Activated CD4-positive, alpha-beta T cell treated with anti-CD3 and anti-CD28 coated beads, Interleukin-2, amount 10 ng/mL, durations not matched to agents 7 days and 5 days (primary cell): ENCODE results near the gene AGFG2. TPM values are rescaled to one million over a fixed set of nuclear protein-coding genes. Genes with fewer than 3 reads are reported as not detected.

Experiments used
- CTCF ChIA-PET: fragments of 350-600 bp; sonication (Branson Sonifier 250); formaldehyde crosslinking; loops from one replicate; lab custom pipeline; 2021; ENCODE audit warnings: antibody characterized with exemption; lab: Charles Lee
- POLR2A ChIA-PET: fragments of 350-600 bp; sonication (Branson Sonifier 250); formaldehyde crosslinking; loops from one replicate; lab custom pipeline; 2021; ENCODE audit warnings: antibody characterized with exemption; lab: Charles Lee
- DNase-seq: peaks from one replicate; pipeline ENCODE4 v3.0.0-alpha.2; 2020
- H3K27ac Mint-ChIP-seq: one replicate; pipeline ENCODE4 v1.8.0; 2021; ENCODE audit warnings: mild to moderate bottlenecking, moderate library complexity, mixed read lengths
- H3K27me3 Mint-ChIP-seq: one replicate; pipeline ENCODE4 v1.8.0; 2021; ENCODE audit warnings: mixed read lengths
- H3K36me3 Mint-ChIP-seq: one replicate; pipeline ENCODE4 v1.8.0; 2021; ENCODE audit warnings: low read depth, mixed read lengths
- H3K4me1 Mint-ChIP-seq: one replicate; pipeline ENCODE4 v1.8.0; 2021; ENCODE audit warnings: mixed read lengths
- H3K4me3 Mint-ChIP-seq: one replicate; pipeline ENCODE4 v1.8.0; 2021; ENCODE audit warnings: mild to moderate bottlenecking, moderate library complexity, mixed read lengths
- H3K9me3 Mint-ChIP-seq: one replicate; pipeline ENCODE4 v1.8.0; 2021; ENCODE audit warnings: mixed read lengths
- total RNA-seq, 2 experiments: library from RNA; stranded (reverse); gene quantifications; one replicate each; pipeline ENCODE4 v1.2.3, GENCODE V29; 2021

The AGFG2 gene
- total RNA-seq, 2 experiments from 2014 or later, result 43.0 to 45.3 TPM

DNA sequence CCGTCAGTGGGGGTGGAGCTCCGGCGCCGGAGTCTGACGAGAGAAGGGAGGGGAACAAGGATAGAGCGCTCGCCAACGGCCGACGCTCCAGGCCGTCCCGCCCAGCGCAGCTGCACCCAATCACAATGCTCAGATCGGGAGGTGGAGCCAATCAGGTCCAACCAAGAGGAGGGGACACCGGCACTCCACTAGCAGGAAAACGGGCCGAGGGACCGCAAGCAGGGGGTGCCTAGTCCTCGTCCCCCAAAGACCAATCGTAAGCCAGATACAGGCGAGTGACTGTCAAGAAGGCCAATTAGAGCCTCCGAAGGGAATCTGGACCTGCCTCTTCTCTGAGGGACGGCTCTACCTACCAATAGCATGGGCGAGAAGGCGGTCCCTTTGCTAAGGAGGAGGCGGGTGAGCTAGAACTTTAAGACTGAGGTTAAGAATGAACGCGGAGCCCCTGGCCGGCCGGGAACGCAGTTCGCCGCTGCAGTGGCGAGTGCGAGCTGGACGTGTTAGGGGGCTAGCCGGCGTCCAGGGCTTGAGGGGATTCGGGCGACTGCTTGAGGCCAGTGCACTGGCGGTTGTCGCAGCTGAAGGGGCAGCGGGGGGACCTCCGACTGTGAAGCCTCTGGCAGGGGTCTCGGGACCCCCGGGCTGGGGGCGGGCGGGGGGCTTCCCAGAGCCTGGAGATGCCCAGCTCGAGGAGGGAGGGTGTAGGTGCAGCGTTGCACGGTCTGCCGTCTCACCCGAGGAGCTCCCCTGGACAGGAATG lies 47.4 kb downstream of the AGFG2 start, which contains the start of gene FBXO24:
Gene FBXO24 (plus strand): TSS at position 63 of the 760 bp plus-strand sequence. CDS start 298 bp downstream, at position 361.
- Mint-ChIP-seq H3K27ac (peak within 1 kb of the TSS; percentile 92), H3K9me3 (no peaks in the 10 kb centered on the region), H3K4me3 (peak within 1 kb of the TSS; percentile 92), H3K27me3 (peaks cover 5% of the 10 kb centered on the region), H3K36me3 (peaks cover 12% of the 10 kb centered on the region), H3K4me1 (peaks cover 27% of the 10 kb centered on the region)
- ChIA-PET CTCF (interaction anchor here (0.7 to 4.0 kb wide), 23 partner anchors 8 to 139 kb away, joined by 3 to 22 read pairs (median 4); partner anchors contain the start of genes GNB2, MOSPD3 and POP7), POLR2A (interaction anchor here (0.6 to 1.0 kb wide), 7 partner anchors 12 to 159 kb away, joined by 3 to 9 read pairs (median 5); partner anchors contain the start of gene MOSPD3)
- peak; percentile 100 for DNase-seq

DNA sequence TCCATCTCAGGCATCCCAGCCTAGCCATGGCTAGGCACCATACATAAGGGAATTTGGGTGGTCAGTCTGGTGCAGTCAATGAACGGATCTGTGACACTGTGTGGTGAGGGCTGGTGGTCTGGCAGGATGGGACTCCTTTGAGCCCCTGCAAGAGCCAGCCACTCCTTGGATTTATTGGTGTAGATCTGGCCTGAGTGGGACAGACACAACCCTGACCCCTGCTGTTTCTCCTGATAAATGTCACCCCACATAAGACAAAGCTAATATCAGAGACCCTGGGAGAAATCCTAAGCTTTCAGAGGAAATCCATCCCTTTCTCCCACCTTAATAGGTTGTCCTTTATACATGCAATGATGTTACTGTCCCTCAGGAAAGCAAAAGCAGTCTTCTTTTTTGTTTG lies 49.4 kb downstream of the AGFG2 start:
- POLR2A ChIA-PET, result interaction anchor here (0.9 kb wide), 1 partner anchor 14 kb away, joined by 3 read pairs; the partner anchor contains the start of gene PCOLCE
- peak overlapping the region; percentile 13 for H3K4me3 Mint-ChIP-seq

DNA sequence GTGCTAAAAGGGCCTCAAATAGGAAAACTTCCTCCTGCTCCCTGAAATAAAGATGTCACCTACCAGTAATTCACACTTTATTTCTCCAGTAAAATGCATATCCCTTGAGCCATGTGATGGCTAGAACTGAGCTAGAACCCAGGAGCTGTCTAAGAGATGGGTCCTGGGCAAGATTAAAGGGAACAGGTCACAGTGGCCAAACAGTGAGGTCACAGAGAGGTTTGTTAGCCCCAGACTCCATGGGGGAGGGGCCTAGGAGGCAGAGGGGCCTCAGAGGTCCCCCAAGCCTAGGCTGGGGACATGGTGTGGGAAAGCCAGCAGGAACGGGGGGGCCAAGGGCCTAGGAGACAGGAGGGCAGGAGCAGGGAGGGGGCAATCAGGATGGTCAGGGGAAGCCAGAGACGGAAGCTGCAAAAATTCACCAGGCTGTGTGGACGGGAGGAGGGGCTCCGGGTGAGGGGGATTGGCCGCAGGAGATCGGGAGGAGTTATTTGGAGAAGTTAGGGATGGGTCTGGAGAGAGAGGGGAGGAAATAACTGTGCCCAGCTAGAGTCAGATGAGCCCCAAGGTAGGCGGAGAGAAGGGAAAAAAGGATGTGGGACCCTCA lies 50.4 kb downstream of the AGFG2 start:
- H3K4me1 Mint-ChIP-seq, result peaks cover 8% of the 10 kb centered on the region
- no peak overlapping the region for H3K27ac Mint-ChIP-seq
- no peak for DNase-seq
- POLR2A ChIA-PET, result interaction anchor here (0.6 kb wide), 1 partner anchor 140 kb away, joined by 9 read pairs; no protein-coding TSS in a partner anchor
- peaks cover 5% of the 10 kb centered on the region for H3K27me3 Mint-ChIP-seq
- H3K4me3 Mint-ChIP-seq, result no peak overlapping the region
- no peaks in the 10 kb centered on the region for H3K9me3 Mint-ChIP-seq
- CTCF ChIA-PET, result interaction anchor here (0.8 to 2.1 kb wide), 6 partner anchors 9 to 161 kb away, joined by 3 to 9 read pairs (median 4); partner anchors contain the start of genes MOSPD3, PCOLCE and ZCWPW1
- peaks cover 2% of the 10 kb centered on the region for H3K36me3 Mint-ChIP-seq

More for the DNA sequence above, 49.4 kb downstream of the AGFG2 start:
- peaks cover 14% of the 10 kb centered on the region for H3K4me1 Mint-ChIP-seq
- CTCF ChIA-PET, result interaction anchor here (0.6 to 2.1 kb wide), 9 partner anchors 10 to 167 kb away, joined by 3 to 9 read pairs (median 3); partner anchors contain the start of genes MOSPD3 and ZCWPW1
- no peaks in the 10 kb centered on the region for H3K9me3 Mint-ChIP-seq
- H3K27me3 Mint-ChIP-seq, result peaks cover 5% of the 10 kb centered on the region
- H3K27ac Mint-ChIP-seq, result no peak overlapping the region
- no peak for DNase-seq
- peaks cover 9% of the 10 kb centered on the region for H3K36me3 Mint-ChIP-seq

DNA sequence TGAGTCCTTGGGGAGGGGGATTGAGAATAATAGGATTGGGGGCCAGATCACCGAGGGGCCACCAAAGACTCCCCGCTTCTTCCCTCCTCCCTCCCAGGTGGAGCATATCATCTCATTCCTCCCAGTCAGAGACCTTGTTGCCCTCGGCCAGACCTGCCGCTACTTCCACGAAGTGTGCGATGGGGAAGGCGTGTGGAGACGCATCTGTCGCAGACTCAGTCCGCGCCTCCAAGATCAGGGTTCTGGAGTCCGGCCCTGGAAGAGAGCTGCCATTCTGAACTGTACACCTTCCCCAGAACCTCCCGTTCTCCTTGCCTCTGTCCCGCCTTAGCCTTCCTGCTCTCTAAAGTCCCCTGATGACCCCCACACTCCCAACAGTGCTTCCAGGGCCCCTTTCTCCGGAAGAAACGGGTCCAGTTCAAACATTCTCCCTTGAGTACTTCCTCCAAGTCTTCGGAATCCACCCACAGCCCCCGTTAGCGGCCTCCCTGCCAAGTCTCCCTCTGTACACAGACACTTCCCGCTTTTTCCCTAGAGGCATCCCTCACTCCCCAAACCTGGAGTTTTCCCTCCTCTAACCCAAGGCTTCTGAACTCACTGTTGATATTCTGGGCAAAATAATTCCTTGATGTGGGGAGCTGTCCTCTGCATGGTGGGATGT lies 51.2 kb downstream of the AGFG2 start:
- Mint-ChIP-seq H3K27me3 (peaks cover 7% of the 10 kb centered on the region), H3K9me3 (no peaks in the 10 kb centered on the region), H3K4me1 (peaks cover 8% of the 10 kb centered on the region), H3K36me3 (no peaks in the 10 kb centered on the region), H3K27ac (no peak overlapping the region), H3K4me3 (no peak overlapping the region)
- POLR2A ChIA-PET, result no interaction called here
- CTCF ChIA-PET, result interaction anchor here (1.7 to 2.1 kb wide), 3 partner anchors 8 to 16 kb away, joined by 5 to 9 read pairs (median 5); partner anchors contain the start of gene PCOLCE
- DNase-seq, result no peak

DNA sequence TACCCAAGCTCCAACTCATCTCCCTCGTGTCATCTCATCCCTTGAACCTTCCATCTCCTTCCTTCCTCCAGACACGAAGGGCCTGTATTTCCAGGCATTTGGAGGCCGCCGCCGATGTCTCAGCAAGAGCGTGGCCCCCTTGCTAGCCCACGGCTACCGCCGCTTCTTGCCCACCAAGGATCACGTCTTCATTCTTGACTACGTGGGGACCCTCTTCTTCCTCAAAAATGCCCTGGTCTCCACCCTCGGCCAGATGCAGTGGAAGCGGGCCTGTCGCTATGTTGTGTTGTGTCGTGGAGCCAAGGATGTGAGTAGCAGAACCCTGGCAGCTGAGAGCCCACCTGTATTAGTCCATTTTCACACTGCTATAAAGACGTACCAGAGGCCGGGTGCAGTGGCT lies 52.6 kb downstream of the AGFG2 start:
- no peaks in the 10 kb centered on the region for H3K9me3 Mint-ChIP-seq
- no peak overlapping the region for H3K27ac Mint-ChIP-seq
- H3K27me3 Mint-ChIP-seq, result peaks cover 7% of the 10 kb centered on the region
- no peak for DNase-seq
- ChIA-PET CTCF (interaction anchor here (0.6 to 1.3 kb wide), 2 partner anchors 10 to 122 kb away, joined by 3 to 6 read pairs; partner anchors contain the start of gene PCOLCE), POLR2A (no interaction called here)
- H3K4me3 Mint-ChIP-seq, result no peak overlapping the region
- peaks cover 6% of the 10 kb centered on the region for H3K4me1 Mint-ChIP-seq
- H3K36me3 Mint-ChIP-seq, result no peaks in the 10 kb centered on the region

DNA sequence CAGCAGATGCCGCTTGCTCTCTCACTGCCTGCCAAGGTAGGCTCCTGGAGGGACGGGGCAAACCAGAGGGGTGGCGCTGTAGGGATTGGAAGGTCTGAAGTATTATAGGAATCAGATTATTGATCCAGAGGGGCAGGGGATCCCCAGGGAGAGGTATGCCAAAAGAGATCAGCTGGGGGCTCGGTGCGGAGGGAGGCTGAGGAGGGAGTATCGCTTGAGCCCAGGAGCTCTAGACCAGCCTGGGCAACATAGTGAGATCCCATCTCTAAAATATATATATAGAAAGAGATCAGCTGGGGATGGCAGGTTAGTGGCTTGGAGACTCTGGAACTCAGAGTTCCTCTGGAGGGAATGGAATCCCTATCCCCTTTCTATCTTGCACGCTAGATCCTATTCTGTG lies 56.2 kb downstream of the AGFG2 start:
- POLR2A ChIA-PET, result no interaction called here
- CTCF ChIA-PET, result interaction anchor here (0.6 to 1.6 kb wide), 2 partner anchors 9 to 36 kb away, joined by 3 to 8 read pairs; partner anchors contain the start of genes FBXO24 and LRCH4
- no peak for DNase-seq
- Mint-ChIP-seq H3K36me3 (no peaks in the 10 kb centered on the region), H3K4me1 (peaks cover 8% of the 10 kb centered on the region), H3K9me3 (no peaks in the 10 kb centered on the region), H3K4me3 (no peak overlapping the region), H3K27ac (no peak overlapping the region), H3K27me3 (peaks cover 5% of the 10 kb centered on the region)

DNA sequence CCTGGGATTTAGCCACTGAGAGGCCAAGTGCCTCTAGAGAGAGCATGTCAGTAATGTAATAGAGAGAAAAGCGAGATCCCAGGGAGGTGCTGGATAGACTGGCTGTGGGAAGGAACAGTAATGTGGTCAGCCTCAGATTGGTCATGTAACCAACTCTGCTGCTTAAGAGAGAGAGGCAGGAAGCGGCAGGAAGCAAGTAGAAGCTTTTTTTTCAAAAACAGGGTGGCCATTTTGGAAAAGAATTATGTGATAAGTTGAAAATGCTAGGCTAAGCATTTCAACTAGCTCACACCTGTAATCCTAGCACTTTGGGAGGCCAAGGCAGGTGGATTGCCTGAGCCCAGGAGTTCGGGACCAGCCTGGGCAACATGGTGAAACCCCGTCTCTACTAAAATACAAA lies 59.4 kb downstream of the AGFG2 start:
- Mint-ChIP-seq H3K27me3 (peaks cover 2% of the 10 kb centered on the region), H3K36me3 (no peaks in the 10 kb centered on the region), H3K27ac (peak overlapping the region; percentile 64), H3K4me3 (no peak overlapping the region), H3K4me1 (peaks cover 19% of the 10 kb centered on the region), H3K9me3 (no peaks in the 10 kb centered on the region)
- ChIA-PET CTCF (interaction anchor here (1.4 to 2.5 kb wide), 4 partner anchors 9 to 35 kb away, joined by 3 to 14 read pairs (median 8); partner anchors contain the start of genes FBXO24, LRCH4 and MOSPD3), POLR2A (interaction anchor here (1.0 kb wide), 1 partner anchor 12 kb away, joined by 3 read pairs; the partner anchor contains the start of gene FBXO24)
- DNase-seq, result no peak

DNA sequence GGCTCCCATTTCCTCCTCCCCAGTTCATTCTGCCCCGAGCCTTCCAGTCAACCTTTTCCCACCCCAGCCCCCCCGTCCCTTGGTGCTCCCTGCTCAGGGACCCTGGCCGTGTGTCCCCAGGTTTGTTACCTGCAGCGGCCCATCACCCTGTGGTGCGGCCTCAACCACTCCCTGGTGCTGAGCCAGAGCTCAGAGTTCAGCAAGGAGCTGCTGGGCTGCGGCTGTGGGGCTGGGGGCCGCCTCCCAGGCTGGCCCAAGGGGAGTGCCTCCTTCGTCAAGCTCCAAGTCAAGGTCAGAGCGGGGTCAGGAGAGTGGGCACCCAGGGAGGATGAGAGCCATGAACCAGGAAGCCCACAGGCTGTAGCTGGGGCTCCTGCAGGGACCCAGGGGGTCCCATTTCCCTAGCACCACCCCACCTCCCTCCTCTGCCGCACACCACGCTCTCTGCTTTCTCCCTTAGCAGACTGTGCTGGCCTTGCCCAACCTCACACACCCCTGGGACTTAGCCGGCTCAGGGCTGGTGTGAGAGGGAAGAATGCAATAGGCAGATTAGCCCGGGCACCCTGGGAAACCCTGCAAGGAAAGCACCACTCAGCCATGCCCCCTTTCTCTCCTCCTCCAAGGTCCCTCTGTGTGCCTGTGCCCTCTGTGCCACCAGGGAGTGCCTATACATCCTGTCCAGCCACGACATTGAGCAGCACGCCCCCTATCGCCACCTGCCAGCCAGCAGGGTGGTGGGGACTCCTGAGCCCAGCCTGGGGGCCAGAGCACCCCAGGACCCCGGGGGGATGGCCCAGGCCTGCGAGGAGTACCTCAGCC lies 61.1 kb downstream of the AGFG2 start:
- no peak for DNase-seq
- Mint-ChIP-seq H3K4me1 (peaks cover 31% of the 10 kb centered on the region), H3K4me3 (no peak overlapping the region), H3K9me3 (no peaks in the 10 kb centered on the region), H3K27ac (no peak overlapping the region), H3K27me3 (peaks cover under 1% of the 10 kb centered on the region), H3K36me3 (no peaks in the 10 kb centered on the region)
- ChIA-PET CTCF (interaction anchor here (0.6 to 2.5 kb wide), 4 partner anchors 13 to 80 kb away, joined by 3 to 14 read pairs (median 4); partner anchors contain the start of genes FBXO24 and LRCH4), POLR2A (no interaction called here)

DNA sequence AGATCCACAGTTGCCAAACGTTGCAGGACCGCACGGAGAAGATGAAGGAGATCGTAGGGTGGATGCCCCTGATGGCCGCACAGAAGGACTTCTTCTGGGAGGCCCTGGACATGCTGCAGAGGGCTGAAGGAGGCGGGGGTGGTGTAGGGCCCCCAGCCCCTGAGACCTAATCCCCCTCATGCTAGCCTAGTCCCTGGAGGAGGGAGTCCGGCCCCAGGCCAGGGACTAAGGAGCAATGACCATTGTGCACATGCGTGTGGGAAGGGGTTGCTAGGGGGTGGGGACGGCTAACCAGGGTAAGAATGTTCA lies 61.7 kb downstream of the AGFG2 start:
- ChIA-PET CTCF (interaction anchor here (0.6 to 1.0 kb wide), 3 partner anchors 13 to 193 kb away, joined by 3 to 4 read pairs (median 3); no protein-coding TSS in a partner anchor), POLR2A (no interaction called here)
- Mint-ChIP-seq H3K27ac (no peak overlapping the region), H3K27me3 (no peaks in the 10 kb centered on the region), H3K4me3 (no peak overlapping the region), H3K9me3 (no peaks in the 10 kb centered on the region), H3K36me3 (no peaks in the 10 kb centered on the region), H3K4me1 (peaks cover 37% of the 10 kb centered on the region)
- DNase-seq, result no peak

DNA sequence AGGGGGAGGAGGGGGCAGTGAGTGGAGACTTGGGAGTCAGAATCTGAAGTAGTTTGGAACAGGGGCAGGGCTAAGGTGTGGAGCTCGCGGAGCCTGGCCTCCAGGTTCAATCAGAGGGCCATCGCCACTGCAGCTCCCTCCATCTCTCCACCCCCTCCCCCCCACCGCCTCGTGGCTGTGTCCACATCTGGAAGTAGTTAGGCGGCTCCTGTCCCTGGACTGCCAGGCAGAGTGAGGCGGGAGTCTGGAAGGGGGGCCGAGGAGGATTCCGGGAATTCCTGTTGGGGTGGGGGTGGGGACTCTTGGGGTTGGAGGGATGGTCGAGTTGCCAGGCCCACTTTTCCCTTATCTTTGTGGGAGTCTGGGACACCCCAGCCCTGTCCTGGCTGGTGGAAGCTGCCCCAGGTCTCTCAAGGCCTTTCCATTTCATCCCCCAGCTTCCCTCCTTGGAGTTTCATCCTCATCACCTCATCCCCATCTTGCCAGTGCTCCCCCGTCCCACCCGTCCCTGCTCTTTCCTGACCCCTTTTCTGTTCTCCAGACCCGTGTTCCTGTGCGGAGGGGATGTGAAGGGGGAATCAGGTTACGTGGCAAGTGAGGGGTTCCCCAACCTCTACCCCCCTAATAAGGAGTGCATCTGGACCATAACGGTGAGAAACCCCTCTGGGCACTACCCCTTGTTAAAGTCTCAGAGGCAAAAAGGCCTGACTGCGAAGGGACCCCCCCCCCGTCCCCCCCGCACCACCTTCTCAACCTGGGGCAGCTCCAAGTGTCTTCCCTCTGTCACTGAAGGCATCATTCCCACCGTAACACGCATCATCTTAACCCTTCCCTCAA lies 64.1 kb downstream of the AGFG2 start:
- CTCF ChIA-PET, result interaction anchor here (0.8 to 2.1 kb wide), 5 partner anchors 13 to 103 kb away, joined by 3 to 6 read pairs (median 5); partner anchors contain the start of genes FBXO24 and POP7
- DNase-seq, result no peak
- peak overlapping the region; percentile 84 for H3K4me3 Mint-ChIP-seq
- peaks cover 2% of the 10 kb centered on the region for H3K27me3 Mint-ChIP-seq
- H3K4me1 Mint-ChIP-seq, result peaks cover 48% of the 10 kb centered on the region
- POLR2A ChIA-PET, result interaction anchor here (1.1 kb wide), 2 partner anchors 14 to 17 kb away, joined by 3 read pairs; partner anchors contain the start of genes FBXO24 and LRCH4
- peak overlapping the region; percentile 88 for H3K27ac Mint-ChIP-seq
- H3K36me3 Mint-ChIP-seq, result no peaks in the 10 kb centered on the region
- H3K9me3 Mint-ChIP-seq, result no peaks in the 10 kb centered on the region
